GM19035 (cell line): ENCODE data around the gene CMSS1.
"Not testable (repeated sequence)": the region's sequence is repeated elsewhere in the genome, so short reads cannot be mapped to it uniquely, and the experiment has no call there.

Experiments used
- ATAC-seq: cut with Tn5 transposase; IDR thresholded peaks from one replicate; pipeline ENCODE4 v1.9.1; 2021; ENCODE audit not compliant: unreplicated experiment

Gene CMSS1

DNA sequence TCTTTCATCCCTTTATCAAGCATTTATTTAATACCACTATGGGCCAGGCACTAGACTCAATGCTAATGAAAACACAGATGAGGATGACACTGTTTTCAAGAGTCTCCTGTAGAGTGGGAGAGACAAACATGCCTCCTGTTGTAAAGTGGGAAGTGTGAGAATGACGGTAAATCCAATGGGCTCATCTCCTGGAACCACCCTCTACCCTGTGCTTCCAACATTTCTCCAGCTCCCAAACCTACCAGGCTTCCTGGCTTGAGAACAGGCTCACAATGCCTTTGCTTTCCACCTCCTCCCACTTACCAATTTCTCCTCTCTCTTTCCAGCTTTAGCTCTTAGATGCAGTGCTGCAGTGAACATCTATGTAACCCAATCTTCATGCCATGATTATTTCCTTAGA, 389.0 kb downstream of the CMSS1 start:
- ATAC-seq: no peak

DNA sequence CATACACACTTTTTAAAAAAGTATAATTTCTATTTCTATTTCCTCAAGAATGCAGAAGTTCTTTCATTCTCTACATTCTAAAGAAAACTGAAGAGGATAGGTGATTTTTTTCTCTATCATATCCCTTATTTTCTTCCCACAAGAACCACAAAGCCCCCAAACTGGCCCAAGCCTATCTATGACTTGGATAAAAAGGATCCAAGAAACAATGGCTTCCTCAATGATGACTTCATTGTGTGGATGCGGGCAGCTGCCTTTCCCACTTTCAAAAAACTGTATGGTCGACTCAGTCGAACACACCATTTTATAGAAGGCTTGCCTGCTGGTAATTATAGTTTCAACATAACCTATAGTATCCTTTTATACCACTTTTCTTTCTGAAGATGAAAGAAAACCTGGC, 390.2 kb downstream of the CMSS1 start:
- no peak for ATAC-seq

DNA sequence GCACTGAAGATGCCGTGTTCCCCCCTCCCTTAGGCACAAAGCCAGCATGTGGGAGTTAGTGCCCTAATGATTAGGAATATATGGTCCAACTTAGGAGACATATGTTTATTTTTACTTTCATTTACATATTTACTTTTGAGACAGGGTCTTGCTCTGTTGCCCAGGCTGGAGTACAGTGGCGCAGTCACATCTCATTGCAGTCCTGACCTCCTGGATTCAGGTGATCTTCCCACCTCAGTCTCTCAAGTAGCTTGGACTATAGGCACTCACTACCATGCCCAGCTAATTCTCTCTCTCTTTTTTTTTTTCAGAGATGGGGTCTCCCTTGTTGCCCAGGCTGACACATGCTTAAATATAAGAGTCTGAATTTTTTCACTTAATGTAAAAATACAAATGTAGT, 391.5 kb downstream of the CMSS1 start:
- ATAC-seq: no peak

DNA sequence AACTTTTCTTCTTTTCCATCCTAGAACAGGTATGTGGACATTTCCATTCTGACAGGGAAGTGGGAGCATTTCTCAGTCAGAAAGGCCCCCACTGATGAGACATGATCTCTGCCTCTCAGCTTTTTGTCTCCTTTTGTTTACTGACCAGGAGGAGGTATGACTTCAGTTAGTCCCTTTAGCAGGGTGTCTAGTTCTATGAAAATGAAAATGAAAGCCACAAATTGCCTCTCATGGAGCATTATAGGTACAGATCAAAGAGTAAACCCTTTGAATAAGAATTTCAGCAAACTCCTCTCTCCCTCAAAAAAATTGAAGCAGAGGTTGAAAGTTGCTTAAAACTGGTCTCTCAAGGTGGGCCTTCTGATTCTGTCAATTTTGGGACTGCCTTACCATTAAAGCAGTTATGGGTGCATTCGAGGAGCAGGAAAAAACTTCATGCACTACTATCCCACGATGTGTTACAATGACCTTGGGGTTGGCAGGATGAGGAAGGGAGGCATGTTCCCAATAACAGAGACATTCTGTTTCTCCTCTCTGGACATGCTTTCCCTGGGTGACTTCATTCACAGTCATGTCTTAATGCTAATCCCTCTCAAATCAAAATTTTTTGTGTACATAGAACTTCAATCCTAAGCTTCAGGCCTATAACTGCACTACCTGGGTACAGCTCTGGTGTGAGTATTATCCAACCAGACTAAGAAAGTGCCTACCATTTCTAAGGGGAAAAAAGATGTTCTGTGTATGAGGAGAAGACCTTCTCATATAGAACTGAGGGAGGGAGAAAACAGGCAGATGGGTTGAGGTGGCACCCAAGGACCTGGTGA, 392.5 kb downstream of the CMSS1 start:
- ATAC-seq: peak; percentile 97

DNA sequence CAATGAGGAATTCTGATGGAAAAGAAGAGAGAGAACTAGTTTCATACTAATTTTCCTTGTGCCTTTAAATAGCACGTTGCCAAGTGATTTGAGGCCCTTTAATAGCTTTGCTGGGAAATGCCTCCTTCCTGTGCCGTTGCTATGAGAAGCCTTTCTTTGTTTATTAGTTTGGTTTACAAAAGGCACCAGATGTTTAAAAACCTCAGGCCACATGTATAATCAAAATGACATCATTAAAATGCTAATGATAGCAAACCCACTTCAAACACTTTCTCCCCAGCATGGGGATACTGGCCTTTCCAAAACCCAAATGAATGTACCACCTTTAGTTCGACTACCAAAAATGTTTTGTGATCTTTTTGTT, 393.1 kb downstream of the CMSS1 start:
- no peak for ATAC-seq

DNA sequence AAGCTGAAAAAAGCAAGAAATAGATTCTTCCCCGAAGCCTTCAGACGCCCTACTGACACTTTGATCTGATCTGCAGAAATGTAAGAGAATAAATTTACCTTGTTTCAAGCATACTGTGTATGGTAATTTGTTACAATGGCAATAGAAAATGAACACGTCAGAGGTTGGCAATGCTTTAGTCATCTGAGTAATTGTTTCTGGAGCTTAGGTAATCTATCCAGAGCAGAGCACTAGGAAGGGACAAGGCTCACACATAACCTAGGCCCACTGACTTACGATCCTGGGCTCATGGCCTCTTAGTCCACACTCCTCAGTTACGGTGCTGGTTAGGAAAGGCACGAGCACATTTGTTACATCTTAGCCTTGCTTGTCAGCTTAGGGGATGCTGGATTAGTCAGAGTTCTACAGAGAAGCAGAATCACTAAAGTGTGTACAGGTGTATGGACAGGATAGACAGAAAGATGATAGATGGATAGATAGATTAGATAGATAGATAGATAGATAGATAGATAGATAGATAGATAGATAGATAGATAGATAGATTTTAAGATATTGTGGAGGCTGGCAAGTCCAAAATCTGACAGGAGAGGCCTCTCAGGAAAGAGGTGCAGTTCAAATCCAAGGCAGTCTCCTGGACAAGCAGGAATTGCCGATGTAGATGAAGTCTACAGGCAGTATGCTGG, 396.4 kb downstream of the CMSS1 start:
- no peak for ATAC-seq

DNA sequence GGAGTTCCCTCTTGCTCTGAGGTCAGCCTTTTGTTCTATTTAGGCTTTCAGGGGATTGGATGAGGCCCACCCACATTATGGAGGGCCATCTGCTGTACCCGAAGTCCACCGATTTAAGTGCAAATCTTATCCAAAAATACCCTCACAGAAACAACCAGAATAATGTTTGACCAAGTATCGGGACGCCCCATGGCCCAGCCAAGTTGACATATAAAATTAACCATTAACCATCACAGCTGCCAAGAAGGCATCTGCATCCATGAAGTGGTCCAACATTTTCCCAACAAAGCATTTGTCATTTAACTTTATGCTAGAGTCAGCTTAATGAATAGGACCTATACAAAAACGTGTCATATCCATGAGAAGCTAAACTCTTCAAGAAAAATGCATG, 396.9 kb downstream of the CMSS1 start:
- ATAC-seq: no peak

DNA sequence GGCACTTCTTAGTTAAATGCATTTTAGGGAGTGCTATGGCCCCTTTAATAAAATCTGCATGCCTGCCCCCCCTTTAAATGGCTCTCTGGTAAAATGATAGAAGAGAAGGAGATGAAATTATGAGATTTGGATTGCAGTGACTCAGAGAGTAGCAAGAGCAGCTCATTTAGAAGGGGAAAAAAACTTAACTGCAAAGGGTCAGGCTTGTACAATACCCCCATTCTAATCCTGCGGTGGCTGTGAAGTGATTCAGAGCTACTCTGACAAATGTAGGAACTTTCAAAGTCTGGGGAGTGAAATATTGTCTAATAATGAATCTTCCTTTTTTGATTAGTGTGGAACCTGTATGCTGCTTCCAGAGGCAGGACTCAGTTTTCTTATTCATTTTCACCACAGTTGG, 399.1 kb downstream of the CMSS1 start:
- ATAC-seq: no peak

DNA sequence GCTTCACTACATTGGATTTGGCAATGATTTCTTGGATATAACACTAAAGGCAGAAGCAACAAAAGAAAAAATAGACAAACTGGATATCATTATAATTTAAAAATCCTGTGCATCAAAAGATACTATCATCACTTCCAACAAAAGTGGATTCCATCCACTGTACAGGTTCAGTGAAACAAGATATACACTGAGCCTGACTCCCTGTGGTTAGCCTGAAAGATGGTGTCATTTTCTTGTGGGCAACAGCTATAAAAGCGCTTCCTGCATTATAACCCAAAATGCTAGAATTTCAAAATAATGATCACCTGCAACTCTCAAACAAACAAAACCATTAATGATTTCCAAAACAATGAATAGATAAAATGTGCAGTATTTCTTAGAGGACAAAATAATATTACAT, 403.5 kb downstream of the CMSS1 start:
- ATAC-seq: no peak

DNA sequence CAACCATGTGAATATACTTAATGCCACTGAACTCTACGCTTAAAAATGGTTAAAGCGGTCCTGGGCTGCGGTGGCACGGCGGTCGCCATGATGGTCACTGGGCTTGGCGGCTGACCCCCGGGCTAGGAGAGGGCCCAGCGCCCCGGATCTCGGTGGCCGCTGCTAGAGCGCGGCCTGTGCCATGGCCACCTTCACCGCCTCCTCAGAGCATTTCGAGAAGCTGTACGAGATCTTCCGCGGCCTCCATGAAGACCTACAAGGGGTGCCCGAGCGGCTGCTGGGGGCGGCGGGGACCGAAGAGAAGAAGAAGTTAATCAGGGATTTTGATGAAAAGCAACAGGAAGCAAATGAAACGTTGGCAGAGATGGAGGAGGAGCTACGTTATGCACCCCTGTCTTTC, 407.5 kb downstream of the CMSS1 start:
- ATAC-seq: no peak

DNA sequence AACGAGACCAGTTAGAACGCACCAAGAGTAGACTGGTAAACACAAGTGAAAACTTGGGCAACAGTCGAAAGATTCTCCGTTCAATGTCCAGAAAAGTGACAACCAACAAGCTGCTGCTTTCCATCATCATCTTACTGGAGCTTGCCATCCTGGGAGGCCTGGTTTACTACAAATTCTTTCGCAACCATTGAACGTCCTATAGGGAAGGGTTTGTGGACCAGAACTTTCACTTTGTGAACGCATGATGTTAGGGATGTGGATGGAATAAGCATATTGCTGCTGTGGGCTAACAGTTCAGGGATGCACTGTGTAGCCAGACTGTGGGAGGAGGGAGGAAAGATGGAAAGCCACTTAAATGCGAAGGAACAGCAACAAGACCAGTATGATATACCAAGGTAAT, 408.2 kb downstream of the CMSS1 start:
- no peak for ATAC-seq

DNA sequence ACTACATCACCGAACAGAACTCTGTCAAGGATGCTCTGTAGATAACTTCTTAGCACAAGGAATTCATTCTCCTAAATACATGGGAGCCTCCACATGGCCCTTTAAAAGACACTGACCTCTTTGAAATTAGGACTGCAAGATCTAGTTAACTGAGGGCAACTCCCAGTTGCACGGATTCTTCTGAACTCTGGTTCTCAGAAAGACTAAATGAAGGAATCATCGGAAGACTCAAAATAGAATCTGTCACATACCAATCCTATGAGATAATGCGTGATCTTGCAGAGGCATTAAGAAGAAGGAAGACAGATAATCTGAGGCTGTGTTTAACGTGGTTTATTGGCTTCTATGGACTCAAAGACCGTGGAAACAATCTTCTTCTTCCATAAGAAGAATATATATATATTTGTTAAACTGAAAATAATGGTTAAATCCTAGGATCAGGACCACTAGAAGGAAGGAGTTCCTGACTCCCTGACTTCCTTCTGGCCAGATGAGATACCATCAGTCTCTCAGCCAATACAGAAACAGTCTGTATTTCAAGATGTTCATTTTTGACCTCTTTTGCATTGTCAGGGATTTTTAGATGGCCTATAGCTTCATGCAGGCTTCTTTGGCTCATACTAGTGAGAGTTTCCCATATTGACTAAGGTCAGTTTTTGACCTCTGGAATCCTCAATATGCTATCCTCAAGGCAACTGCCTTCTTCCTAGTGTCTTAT, 409.2 kb downstream of the CMSS1 start:
- no peak for ATAC-seq

DNA sequence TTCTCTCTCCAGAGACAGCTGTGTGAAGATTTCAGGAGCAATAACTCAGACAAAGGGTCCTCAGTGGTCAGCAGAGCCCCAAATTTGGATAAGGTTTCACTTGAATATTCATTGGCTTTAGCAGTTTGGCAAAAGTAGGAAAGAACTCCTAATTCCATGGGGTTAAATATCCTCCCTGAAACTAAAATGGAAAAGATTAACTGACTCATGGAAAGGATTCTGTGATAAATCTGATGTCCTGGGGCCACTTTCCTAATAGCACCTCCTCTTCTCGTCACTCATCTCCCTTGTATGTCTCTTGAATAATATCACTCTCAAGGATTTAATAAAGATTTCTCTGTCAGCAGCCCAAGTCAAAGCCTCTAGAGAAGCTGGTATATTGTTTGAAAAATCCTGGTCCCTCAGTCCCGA, 409.9 kb downstream of the CMSS1 start:
- ATAC-seq: no peak

DNA sequence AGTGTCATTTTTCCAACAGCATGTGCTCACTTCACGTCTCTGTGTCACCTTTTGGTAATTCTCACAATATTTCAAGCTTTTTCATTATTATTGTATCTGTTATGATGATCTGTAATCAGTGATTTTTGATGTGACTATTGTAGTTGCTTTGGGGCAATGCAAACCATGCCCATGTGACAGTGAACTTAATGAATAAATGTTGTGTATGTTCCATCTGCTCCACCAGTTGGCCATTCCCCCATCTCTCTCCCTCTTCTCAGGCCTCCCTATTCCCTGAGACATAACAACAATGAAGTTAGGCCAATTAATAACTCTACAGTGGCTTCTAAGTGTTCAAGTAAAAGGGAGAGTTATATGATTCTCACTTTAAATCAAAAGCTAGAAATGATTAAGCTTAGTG, 410.6 kb downstream of the CMSS1 start:
- no peak for ATAC-seq

DNA sequence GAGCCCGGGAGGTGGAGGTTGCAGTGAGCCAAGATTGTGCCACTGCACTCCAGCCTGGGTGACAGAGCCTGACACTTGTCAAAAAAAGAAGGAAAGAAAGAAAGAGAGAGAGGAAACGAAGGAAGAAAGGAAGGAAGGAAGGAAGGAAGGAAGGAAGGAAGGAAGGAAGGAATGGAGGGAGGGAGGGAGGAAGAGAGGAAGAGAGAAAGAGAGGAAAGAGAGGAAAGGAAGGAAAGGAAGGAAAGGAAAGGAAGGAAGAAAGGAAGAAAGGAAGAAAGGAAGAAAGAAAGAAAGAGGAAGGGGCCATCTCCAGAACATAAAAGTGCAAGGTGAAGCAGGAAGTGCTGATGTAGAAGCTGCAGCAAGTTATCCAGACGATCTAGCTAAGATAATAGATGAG, 411.5 kb downstream of the CMSS1 start:
- ATAC-seq: not testable (repeated sequence)

DNA sequence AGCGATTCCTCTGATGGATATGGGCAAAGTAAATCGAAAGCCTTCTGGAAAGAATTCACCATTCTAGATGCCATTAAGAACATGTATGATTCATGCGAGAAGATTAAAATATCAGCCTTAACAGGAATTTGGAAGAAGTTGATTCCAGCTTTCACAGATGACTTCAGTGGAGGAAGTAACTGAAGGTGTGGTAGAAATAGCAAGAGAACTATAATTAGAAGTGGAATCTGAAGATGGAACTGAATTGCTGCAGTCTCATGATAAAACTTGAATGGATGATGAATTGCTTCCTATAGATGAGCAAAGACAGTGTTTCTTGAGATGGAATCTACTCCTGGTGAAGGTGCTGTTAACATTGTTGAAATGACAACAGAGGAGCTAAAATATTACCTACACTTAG, 413.0 kb downstream of the CMSS1 start:
- ATAC-seq: no peak
